Measurements from ENCODE around the gene PER1.
A peak's percentile ranks its signal among the peaks of the same experiment; 100 is the strongest.

Gene PER1

GRCh38 chr17:8138374-8138671 is 13.9 kb downstream of the PER1 start:
- DNase-seq, result no peak

- DNase-seq, result no peak
These were observed 14.4 kb downstream of the PER1 start for GRCh38 chr17:8137645-8138373.

- no peak for DNase-seq
These were observed 18.3 kb downstream of the PER1 start for GRCh38 chr17:8133941-8134340.

- no peak for DNase-seq
These were observed 18.8 kb downstream of the PER1 start for GRCh38 chr17:8133399-8133798.

DNA sequence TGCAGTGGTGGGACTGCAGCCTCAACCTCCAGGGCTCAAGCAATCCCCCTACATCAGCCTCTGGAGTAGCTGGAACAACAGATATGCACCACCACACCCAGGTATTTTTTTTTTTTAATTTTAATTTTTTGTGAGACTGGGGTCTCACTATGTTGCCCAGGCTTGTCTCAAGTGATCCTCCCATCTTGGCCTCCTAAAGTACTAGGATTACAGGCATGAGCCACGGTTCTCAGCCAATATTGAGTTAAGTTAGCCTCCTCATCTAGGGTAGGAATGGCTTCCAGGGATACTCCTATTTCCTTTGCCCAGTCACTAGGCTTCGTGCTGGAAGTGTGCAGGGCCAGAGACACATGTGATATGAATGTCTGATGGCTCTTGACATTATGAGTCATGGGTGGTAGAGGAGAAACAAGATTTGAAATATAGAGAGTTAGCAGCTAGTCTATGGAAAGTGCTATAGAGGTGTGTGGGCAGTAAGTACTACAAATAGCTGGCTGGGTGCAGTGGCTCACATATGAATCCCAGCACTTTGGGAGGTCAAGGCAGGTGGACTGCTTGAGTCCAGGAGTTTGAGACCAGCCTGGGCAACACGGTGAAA is 20.3 kb downstream of the PER1 start:
- DNase-seq, result no peak

GRCh38 chr17:8128125-8128784 is 23.9 kb downstream of the PER1 start:
- no peak for DNase-seq

- DNase-seq, result peak in 2 of 5 donors; percentile 47 to 55
These were observed 25.6 kb downstream of the PER1 start for GRCh38 chr17:8126491-8127066.

GRCh38 chr17:8125947-8126490 is 26.2 kb downstream of the PER1 start:
- DNase-seq, result no peak

- peak; percentile 51 to 87 (median 78) for DNase-seq
These were observed 26.9 kb downstream of the PER1 start for GRCh38 chr17:8125154-8125946.

- peak in 1 of 5 donors; percentile 24 for DNase-seq
These were observed 27.7 kb downstream of the PER1 start for GRCh38 chr17:8124350-8125153.

DNA sequence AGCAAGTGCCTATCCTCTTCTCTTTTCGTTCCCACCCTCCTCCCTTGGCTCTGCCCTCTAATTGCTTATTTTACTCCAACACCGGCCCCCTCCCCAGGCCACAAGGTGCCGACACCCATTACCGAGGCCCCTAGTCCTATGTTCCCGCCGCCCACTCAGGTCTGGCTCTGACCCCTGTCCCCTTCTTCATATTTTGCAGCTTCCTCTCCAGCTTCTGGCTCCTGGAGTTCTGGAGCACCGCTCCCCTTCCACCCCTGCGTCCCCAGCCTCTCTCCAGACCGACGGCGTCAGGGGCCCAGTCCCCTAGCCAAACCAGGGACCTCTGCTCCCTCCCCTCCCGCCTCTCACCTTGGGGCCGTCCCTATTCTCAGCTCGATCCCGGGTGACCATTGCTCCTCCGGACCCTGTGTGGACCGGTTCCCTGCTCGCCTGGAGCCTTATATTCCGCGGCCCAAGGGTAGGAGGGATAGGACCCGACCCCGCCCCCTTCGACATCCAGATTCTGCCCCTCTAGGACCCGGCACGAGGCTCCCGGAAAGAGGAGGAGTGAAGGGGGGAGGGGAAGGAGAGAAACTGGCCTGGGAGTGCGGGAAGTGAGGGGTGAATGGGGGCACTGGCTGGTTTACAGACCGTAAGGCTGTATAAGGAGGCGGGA is 28.4 kb downstream of the PER1 start, which contains the start of gene HES7:
HES7 (minus strand) TSS at position 412 of the 655 bp plus-strand sequence; CDS start at position 390, 22 bp downstream.
- no peak for DNase-seq

DNA sequence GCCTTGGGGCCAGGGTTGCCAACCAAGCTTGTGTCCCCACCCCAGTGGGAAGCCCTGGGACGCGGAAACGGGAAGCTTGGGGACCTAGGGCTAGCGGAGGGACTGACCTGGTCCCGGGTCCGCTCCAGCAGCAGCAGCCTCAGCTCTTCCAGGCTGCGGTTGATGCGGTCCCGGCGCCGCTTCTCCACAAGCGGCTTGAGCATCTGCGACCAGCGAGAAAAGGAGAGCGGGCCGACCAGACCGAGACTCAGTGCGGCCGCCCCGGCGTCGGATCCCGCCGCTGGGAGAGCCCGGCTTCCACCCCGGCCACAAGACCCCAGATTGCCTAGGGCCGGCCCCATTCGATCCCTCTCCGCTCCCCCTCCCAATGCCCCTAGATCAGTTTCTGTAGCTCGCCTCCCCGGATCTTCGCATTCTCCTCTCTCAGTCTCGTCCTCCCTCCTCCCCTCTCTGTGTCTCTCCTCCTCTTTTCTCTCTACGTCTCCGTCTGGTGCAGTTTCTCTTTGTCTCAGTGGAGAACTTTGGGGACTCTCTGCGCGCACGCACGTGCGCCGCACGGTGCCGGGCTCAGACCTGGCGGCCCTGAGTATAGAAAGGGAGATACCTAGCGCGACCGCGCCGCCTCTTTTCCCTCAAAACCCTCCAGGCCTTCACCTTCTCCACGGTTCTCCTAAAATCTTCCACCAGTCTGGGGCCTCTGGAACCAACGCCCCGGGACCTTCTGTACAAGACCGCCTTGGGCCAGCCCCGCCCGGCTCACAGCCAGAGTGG is 29.1 kb downstream of the PER1 start:
- peak in 1 of 5 donors; percentile 59 for DNase-seq

GRCh38 chr17:8122422-8122923 is 29.7 kb downstream of the PER1 start:
- DNase-seq, result no peak

DNA sequence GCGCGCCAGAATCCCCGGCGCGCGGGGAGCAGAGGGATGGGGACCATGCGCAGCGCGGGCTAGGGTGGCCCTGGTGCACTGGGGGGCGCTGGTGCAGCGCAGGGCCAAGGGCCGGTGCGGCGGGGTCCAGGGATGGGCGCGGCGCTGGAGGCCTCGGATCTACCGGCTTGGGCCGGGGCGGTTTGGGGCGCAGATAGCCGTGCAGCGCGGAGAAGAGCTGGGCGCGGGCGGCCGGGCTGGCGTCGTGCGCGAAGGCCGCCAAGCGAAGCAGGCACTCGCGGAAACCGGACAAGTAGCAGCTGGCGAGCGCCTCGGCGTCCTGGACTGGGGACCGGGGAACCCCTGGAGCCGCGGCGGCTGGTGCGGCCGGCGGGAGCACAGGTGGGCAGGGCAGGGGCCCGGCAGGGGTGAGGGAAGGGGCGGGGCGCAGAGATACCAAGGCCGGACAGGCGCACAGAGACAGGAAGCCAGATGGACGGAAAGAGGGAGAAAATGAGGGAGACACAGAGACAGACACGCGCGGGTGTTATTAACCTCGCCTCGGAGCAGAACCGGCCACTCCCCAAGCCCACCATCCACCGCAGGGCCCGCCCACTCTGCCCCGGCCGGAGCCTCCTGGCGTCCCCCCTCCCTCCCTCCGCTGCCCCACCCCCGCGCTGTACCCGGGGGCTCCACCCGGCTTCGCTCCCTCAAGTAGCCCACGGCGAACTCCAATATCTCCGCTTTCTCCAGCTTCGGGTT is 30.4 kb downstream of the PER1 start:
- peak in 1 of 5 donors; percentile 63 for DNase-seq

DNA sequence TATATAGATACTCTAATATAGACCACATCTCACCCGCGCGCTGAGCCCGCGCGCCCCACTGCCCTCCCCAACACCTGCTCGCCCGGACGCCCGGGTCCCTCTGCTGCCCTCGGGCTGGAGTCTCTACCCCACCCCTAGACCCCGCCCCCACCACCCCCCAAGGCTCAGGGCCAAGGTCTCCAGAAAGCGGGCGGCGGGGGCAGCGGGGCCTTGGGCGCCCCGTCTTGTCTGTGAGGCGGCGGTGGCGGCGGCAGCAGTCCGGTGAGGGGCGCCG is 30.9 kb downstream of the PER1 start:
- DNase-seq, result no peak

GRCh38 chr17:8120520-8121406 is 31.4 kb downstream of the PER1 start:
- peak in 4 of 5 donors; percentile 53 to 78 (median 56) for DNase-seq

GRCh38 chr17:8119581-8120519 is 32.4 kb downstream of the PER1 start:
- DNase-seq, result peak in 4 of 5 donors; percentile 63 to 90 (median 70)

All from T-helper 1 cell (primary cell).